K562 (cell line): ENCODE results near the gene UCKL1.

Experiments used
- BHLHE40 ChIP-seq: IDR thresholded peaks from 2 replicates; pipeline ENCODE4 v1.6.1; 2011; ENCODE audit warnings: low read length, improper control_type of control experiment
- POLR2A ChIP-seq: fragments of 450-650 bp; conservative IDR thresholded peaks from 2 replicates; pipeline ENCODE4 v1.6.1; 2016
- ZBTB8A ChIP-seq: fragments of 450-650 bp; IDR thresholded peaks from 2 replicates; pipeline ENCODE4 v1.6.1; 2018; ENCODE audit warnings: mild to moderate bottlenecking, moderate library complexity; ENCODE audit not compliant: partially characterized antibody
- TF ChIP-seq, protein P1 (sequence below): fragments of 250-450 bp; sonication (Bioruptor Pico); IDR thresholded peaks from 2 replicates; pipeline ENCODE4 v1.5.0; 2022; ENCODE audit warnings: mild to moderate bottlenecking

DNA sequence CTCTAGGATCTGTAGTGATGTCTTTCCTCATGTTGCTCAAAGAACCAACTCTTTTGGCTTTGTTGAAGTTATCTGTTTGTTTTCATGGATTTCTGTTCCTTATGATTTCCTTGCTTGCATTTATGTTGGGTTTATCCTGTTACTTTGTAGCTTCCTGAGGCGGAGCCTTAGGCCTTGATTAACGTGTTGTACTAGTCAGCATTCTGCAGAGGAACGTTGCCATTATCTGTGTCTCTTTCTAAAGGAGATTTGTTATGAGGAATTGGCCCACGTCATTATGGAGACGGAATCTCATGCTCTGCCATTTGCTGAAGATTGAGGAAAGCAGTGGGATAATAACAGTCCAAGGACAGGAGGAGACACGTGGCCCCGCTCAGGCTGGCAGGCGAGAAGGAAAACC is 29.9 kb downstream of the UCKL1 start:
- TF ChIP-seq, protein P1, sequence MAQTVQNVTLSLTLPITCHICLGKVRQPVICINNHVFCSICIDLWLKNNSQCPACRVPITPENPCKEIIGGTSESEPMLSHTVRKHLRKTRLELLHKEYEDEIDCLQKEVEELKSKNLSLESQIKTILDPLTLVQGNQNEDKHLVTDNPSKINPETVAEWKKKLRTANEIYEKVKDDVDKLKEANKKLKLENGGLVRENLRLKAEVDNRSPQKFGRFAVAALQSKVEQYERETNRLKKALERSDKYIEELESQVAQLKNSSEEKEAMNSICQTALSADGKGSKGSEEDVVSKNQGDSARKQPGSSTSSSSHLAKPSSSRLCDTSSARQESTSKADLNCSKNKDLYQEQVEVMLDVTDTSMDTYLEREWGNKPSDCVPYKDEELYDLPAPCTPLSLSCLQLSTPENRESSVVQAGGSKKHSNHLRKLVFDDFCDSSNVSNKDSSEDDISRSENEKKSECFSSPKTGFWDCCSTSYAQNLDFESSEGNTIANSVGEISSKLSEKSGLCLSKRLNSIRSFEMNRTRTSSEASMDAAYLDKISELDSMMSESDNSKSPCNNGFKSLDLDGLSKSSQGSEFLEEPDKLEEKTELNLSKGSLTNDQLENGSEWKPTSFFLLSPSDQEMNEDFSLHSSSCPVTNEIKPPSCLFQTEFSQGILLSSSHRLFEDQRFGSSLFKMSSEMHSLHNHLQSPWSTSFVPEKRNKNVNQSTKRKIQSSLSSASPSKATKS (CRISPR knock-in tag) = no peak
- TF ChIP-seq ZBTB8A = no peak
- TF ChIP-seq POLR2A = no peak
- no peak for TF ChIP-seq BHLHE40
